Astrocyte (in vitro differentiated cells and primary cell): Measurements from ENCODE around the gene SF3B3. TPM values are rescaled to one million over a fixed set of nuclear protein-coding genes. Genes with fewer than 3 reads are reported as not detected.

Source experiments
- DNase-seq: peaks from one replicate; pipeline ENCODE4 v3.0.0-alpha.2; 2010; ENCODE audit warnings: low read depth
- FAIRE-seq: peaks from 2 replicates; lab custom pipeline; 2011; peaks lifted over from hg19 to GRCh38; lab: Jason Lieb, UNC
- H2AFZ ChIP-seq: 2 replicates; pipeline ENCODE4 v1.6.0; 2012; ENCODE audit warnings: low read depth, low read length, inconsistent platforms
- H3K27ac ChIP-seq: 2 replicates; pipeline ENCODE4 v1.5.1; 2011; ENCODE audit warnings: low read depth, low read length, inconsistent platforms
- H3K27me3 ChIP-seq: 2 replicates; pipeline ENCODE4 v1.6.0; 2011; ENCODE audit warnings: low read length, inconsistent platforms; ENCODE audit not compliant: insufficient read depth
- H3K36me3 ChIP-seq: 2 replicates; pipeline ENCODE4 v1.5.1; 2011; ENCODE audit warnings: low read length, inconsistent platforms; ENCODE audit not compliant: insufficient read depth
- H3K4me1 ChIP-seq: 2 replicates; pipeline ENCODE4 v1.5.1; 2011; ENCODE audit warnings: low read length, inconsistent platforms; ENCODE audit not compliant: insufficient read depth
- H3K4me2 ChIP-seq: 2 replicates; pipeline ENCODE4 v1.6.0; 2012; ENCODE audit warnings: low read length, inconsistent platforms
- H3K4me3 ChIP-seq: 2 replicates; pipeline ENCODE4 v1.5.1; 2011; ENCODE audit warnings: low read depth, mild to moderate bottlenecking, low read length, inconsistent platforms; ENCODE audit not compliant: insufficient read depth
- H3K79me2 ChIP-seq: 2 replicates; pipeline ENCODE4 v1.6.0; 2012; ENCODE audit warnings: mild to moderate bottlenecking, low read length, inconsistent platforms; ENCODE audit not compliant: insufficient read depth
- H3K9ac ChIP-seq: 2 replicates; pipeline ENCODE4 v1.6.0; 2012; ENCODE audit warnings: mild to moderate bottlenecking, low read length, inconsistent platforms
- H3K9me3 ChIP-seq: 2 replicates; pipeline ENCODE4 v1.5.1; 2012; ENCODE audit warnings: low read depth, mild to moderate bottlenecking, low read length, inconsistent platforms; ENCODE audit not compliant: insufficient read depth
- H4K20me1 ChIP-seq: 2 replicates; pipeline ENCODE4 v1.6.0; 2012; ENCODE audit warnings: low read length, inconsistent platforms; ENCODE audit not compliant: insufficient read depth
- H3K27ac Mint-ChIP-seq: one replicate; pipeline ENCODE4 v1.8.0; 2021; ENCODE audit warnings: mild to moderate bottlenecking, mixed read lengths; ENCODE audit not compliant: unreplicated experiment
- H3K27me3 Mint-ChIP-seq: one replicate; pipeline ENCODE4 v1.8.0; 2021; ENCODE audit warnings: low read depth, mixed read lengths; ENCODE audit not compliant: unreplicated experiment
- H3K36me3 Mint-ChIP-seq: one replicate; pipeline ENCODE4 v1.8.0; 2021; ENCODE audit warnings: low read depth, mixed read lengths; ENCODE audit not compliant: unreplicated experiment
- H3K4me1 Mint-ChIP-seq: one replicate; pipeline ENCODE4 v1.8.0; 2021; ENCODE audit warnings: low read depth, mixed read lengths; ENCODE audit not compliant: unreplicated experiment
- H3K4me3 Mint-ChIP-seq: one replicate; pipeline ENCODE4 v1.8.0; 2021; ENCODE audit warnings: mild to moderate bottlenecking, moderate library complexity, mixed read lengths; ENCODE audit not compliant: unreplicated experiment
- H3K9me3 Mint-ChIP-seq: one replicate; pipeline ENCODE4 v1.8.0; 2021; ENCODE audit warnings: mild to moderate bottlenecking, mixed read lengths; ENCODE audit not compliant: unreplicated experiment
- CTCF ChIP-seq: IDR thresholded peaks from 2 replicates; pipeline ENCODE4 v1.5.1; 2011; ENCODE audit warnings: low read depth, mild to moderate bottlenecking, inconsistent platforms, low read length, moderate library complexity; ENCODE audit not compliant: insufficient read depth
- EZH2 ChIP-seq: IDR thresholded peaks from 2 replicates; pipeline ENCODE4 v1.6.1; 2012; ENCODE audit warnings: mild to moderate bottlenecking, low read length, inconsistent platforms; ENCODE audit not compliant: insufficient read depth
- total RNA-seq: library from RNA; stranded (reverse); gene quantifications from 2 replicates; pipeline ENCODE4 v1.2.1, GENCODE V29; 2021

Gene SF3B3
- total RNA-seq, 1 donor from 2014 or later = 179 TPM

DNA sequence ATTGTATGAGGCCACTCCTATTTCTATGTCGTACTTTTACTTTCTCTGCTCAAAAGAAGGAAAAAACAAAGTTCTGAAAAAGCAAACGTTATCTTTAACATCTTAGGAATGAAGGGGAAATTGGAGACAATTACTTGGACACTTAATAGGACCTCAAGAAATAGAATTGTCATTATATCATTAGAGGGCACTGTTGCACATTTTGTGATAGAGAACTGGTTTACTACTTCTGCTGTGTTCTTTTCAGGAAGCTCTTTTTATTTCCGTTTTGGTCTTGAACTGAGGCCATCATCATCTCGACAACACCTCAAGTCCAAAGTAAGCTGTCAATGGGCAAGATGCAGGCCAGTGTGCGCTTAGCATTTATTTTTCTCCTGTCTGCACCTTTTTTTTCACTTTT, 14.9 kb upstream of the SF3B3 start:
- Histone ChIP-seq H3K4me1 (no peaks in the 10 kb centered on the region), H3K4me3 (no peak overlapping the region), H3K9me3 (no peaks in the 10 kb centered on the region), H3K9ac (no peak overlapping the region), H3K27ac (no peak overlapping the region), H2AFZ (no peak overlapping the region), H3K27me3 (no peaks in the 10 kb centered on the region), H4K20me1 (no peaks in the 10 kb centered on the region), H3K79me2 (no peaks in the 10 kb centered on the region), H3K4me2 (no peak overlapping the region), H3K36me3 (peaks cover 24% of the 10 kb centered on the region)
- TF ChIP-seq EZH2 (no peak), CTCF (no peak)
- Mint-ChIP-seq H3K27me3 (no peaks in the 10 kb centered on the region), H3K27ac (no peak overlapping the region), H3K36me3 (peaks cover 14% of the 10 kb centered on the region), H3K9me3 (no peaks in the 10 kb centered on the region), H3K4me3 (no peak overlapping the region), H3K4me1 (peaks cover 5% of the 10 kb centered on the region)
- no peak for FAIRE-seq
- no peak for DNase-seq

DNA sequence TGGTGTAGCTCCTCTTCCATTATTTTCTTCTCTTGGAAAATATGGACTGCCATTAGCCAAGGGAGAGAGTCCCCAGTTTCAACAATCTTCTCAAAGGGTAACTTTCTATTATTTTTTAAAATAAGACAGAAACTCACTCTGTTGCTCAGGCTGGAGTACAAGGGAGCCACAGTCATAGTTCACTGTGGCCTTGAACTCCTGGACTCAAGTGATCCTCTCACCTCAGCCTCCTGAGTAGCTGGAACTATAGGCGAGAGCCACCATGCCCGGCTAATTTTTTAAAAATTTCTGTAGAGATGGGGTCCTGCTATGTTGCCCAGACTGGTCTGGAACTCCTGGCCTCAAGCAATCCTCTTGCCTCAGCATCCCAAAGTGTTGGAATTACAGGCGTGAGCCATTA, 13.4 kb upstream of the SF3B3 start:
- Mint-ChIP-seq H3K27me3 (no peaks in the 10 kb centered on the region), H3K36me3 (peaks cover 16% of the 10 kb centered on the region), H3K4me3 (no peak overlapping the region), H3K9me3 (no peaks in the 10 kb centered on the region), H3K4me1 (peaks cover 5% of the 10 kb centered on the region), H3K27ac (no peak overlapping the region)
- H2AFZ ChIP-seq = no peak overlapping the region
- no peak overlapping the region for H3K4me3 ChIP-seq
- no peaks in the 10 kb centered on the region for H3K9me3 ChIP-seq
- H3K4me1 ChIP-seq = no peaks in the 10 kb centered on the region
- no peak overlapping the region for H3K4me2 ChIP-seq
- DNase-seq (no peak), FAIRE-seq (no peak)
- H3K9ac ChIP-seq = no peak overlapping the region
- H3K79me2 ChIP-seq = no peaks in the 10 kb centered on the region
- no peaks in the 10 kb centered on the region for H4K20me1 ChIP-seq
- peaks cover 24% of the 10 kb centered on the region for H3K36me3 ChIP-seq
- H3K27me3 ChIP-seq = no peaks in the 10 kb centered on the region
- H3K27ac ChIP-seq = no peak overlapping the region
- TF ChIP-seq CTCF = no peak
- TF ChIP-seq EZH2 = no peak

GRCh38 chr16:70511833-70512232, 11.8 kb upstream of the SF3B3 start:
- H3K27ac ChIP-seq = no peak overlapping the region
- DNase-seq = no peak
- H3K4me3 Mint-ChIP-seq = no peak overlapping the region
- H3K4me2 ChIP-seq = no peak overlapping the region
- H2AFZ ChIP-seq = no peak overlapping the region
- no peak overlapping the region for H3K27ac Mint-ChIP-seq
- H3K9me3 ChIP-seq = no peaks in the 10 kb centered on the region
- peaks cover 5% of the 10 kb centered on the region for H3K4me1 Mint-ChIP-seq
- no peak overlapping the region for H3K4me3 ChIP-seq
- TF ChIP-seq CTCF = no peak
- no peak for TF ChIP-seq EZH2
- H3K36me3 Mint-ChIP-seq = peaks cover 20% of the 10 kb centered on the region
- no peaks in the 10 kb centered on the region for H4K20me1 ChIP-seq
- H3K9ac ChIP-seq = no peak overlapping the region
- H3K9me3 Mint-ChIP-seq = no peaks in the 10 kb centered on the region
- FAIRE-seq = no peak
- no peaks in the 10 kb centered on the region for H3K27me3 ChIP-seq
- H3K4me1 ChIP-seq = no peaks in the 10 kb centered on the region
- H3K27me3 Mint-ChIP-seq = no peaks in the 10 kb centered on the region
- H3K36me3 ChIP-seq = peaks cover 27% of the 10 kb centered on the region
- no peaks in the 10 kb centered on the region for H3K79me2 ChIP-seq
